Skin of body (tissue), 2 donors: ENCODE data around the gene NPLOC4. TPM values are rescaled to one million over a fixed set of nuclear protein-coding genes. Genes with fewer than 3 reads are reported as not detected.

Experiments
- DNase-seq: peaks from one replicate; lab custom pipeline; 2025; lab: John Stamatoyannopoulos, UW
- total RNA-seq: library from RNA; depleted of rRNA; stranded (reverse); fragments of >200 nt; gene quantifications from one replicate; pipeline ENCODE4 v1.2.3, GENCODE V29; 2014

NPLOC4 gene
- total RNA-seq, 1 donor from 2014 or later: 35.4 TPM

- no peak for DNase-seq
These were observed 27.1 kb upstream of the NPLOC4 start for GRCh38 chr17:81664051-81664470.

GRCh38 chr17:81662002-81662401 is 25.1 kb upstream of the NPLOC4 start:
- DNase-seq: no peak

- DNase-seq: no peak
These were observed 23.5 kb upstream of the NPLOC4 start for GRCh38 chr17:81660441-81660840.

GRCh38 chr17:81659038-81659437 is 22.1 kb upstream of the NPLOC4 start:
- no peak for DNase-seq

- no peak for DNase-seq
These were observed 19.9 kb upstream of the NPLOC4 start for GRCh38 chr17:81656835-81657234.

GRCh38 chr17:81656118-81656743 is 19.3 kb upstream of the NPLOC4 start, which contains the start of gene PDE6G:
Gene PDE6G, minus strand, starts transcription at chr17:81656542. Its CDS starts 3,237 bp downstream, at chr17:81653305.
- no peak for DNase-seq

GRCh38 chr17:81655378-81656117 is 18.6 kb upstream of the NPLOC4 start:
- DNase-seq: no peak

GRCh38 chr17:81652906-81653771 is 16.2 kb upstream of the NPLOC4 start:
- DNase-seq: no peak

GRCh38 chr17:81651692-81652091 is 14.8 kb upstream of the NPLOC4 start:
- no peak for DNase-seq

- DNase-seq: no peak
These were observed 14.0 kb upstream of the NPLOC4 start for GRCh38 chr17:81650951-81651350.

- DNase-seq: no peak
These were observed 11.8 kb upstream of the NPLOC4 start for GRCh38 chr17:81648707-81649085.

GRCh38 chr17:81648013-81648706 is 11.2 kb upstream of the NPLOC4 start:
- no peak for DNase-seq

GRCh38 chr17:81647640-81648012 is 10.7 kb upstream of the NPLOC4 start:
- DNase-seq: no peak

GRCh38 chr17:81646869-81647600 is 10.1 kb upstream of the NPLOC4 start:
- DNase-seq: no peak

- no peak for DNase-seq
These were observed 8.4 kb upstream of the NPLOC4 start for GRCh38 chr17:81644976-81645952.

GRCh38 chr17:81644496-81644895 is 7.6 kb upstream of the NPLOC4 start:
- DNase-seq: no peak

- no peak for DNase-seq
These were observed 5.0 kb upstream of the NPLOC4 start for GRCh38 chr17:81641825-81642489.

GRCh38 chr17:81640011-81640410 is 3.1 kb upstream of the NPLOC4 start:
- no peak for DNase-seq

GRCh38 chr17:81638683-81639082 is 1.8 kb upstream of the NPLOC4 start:
- DNase-seq: no peak
